ENCODE measurements around the gene GBP5. TPM values are rescaled to one million over a fixed set of nuclear protein-coding genes. Genes with fewer than 3 reads are reported as not detected.

GBP5 gene
- total RNA-seq, 1 donor from 2014 or later, result not detected

DNA sequence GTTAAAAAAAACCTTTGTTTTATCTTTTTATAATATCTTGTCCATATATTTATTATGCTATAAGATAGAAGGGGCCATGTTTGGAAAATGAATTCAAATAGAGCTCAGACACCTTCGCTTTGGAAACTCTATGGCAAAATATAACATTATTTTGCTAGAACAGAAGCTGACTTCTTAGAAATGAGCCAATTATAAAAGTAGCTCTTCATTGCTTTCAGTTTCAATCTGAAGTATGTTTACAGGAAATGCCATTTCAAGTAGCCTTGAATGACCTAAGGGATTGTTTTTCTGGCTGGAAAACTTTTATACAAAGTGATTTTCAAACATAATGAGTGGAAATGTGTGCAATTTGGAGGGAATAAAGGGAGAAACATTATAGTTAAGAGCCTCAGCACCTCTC, 37.8 kb upstream of the GBP5 start:
- Mint-ChIP-seq H3K27ac (ENCODE audit: unreplicated experiment) (no peak overlapping the region), H3K27me3 (ENCODE audit: low read depth) (peaks cover 3% of the 10 kb centered on the region), H3K36me3 (ENCODE audit: low read depth) (no peaks in the 10 kb centered on the region), H3K4me3 (ENCODE audit: unreplicated experiment) (no peak overlapping the region), H3K9me3 (ENCODE audit: low read depth) (no peaks in the 10 kb centered on the region), H3K4me1 (ENCODE audit: low read depth) (no peaks in the 10 kb centered on the region)
- TF ChIP-seq, protein P1, sequence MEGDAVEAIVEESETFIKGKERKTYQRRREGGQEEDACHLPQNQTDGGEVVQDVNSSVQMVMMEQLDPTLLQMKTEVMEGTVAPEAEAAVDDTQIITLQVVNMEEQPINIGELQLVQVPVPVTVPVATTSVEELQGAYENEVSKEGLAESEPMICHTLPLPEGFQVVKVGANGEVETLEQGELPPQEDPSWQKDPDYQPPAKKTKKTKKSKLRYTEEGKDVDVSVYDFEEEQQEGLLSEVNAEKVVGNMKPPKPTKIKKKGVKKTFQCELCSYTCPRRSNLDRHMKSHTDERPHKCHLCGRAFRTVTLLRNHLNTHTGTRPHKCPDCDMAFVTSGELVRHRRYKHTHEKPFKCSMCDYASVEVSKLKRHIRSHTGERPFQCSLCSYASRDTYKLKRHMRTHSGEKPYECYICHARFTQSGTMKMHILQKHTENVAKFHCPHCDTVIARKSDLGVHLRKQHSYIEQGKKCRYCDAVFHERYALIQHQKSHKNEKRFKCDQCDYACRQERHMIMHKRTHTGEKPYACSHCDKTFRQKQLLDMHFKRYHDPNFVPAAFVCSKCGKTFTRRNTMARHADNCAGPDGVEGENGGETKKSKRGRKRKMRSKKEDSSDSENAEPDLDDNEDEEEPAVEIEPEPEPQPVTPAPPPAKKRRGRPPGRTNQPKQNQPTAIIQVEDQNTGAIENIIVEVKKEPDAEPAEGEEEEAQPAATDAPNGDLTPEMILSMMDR (IDR thresholded peaks at IDR 0.05), result no peak
- no peak for DNase-seq (ENCODE audit: low spot score)

- Mint-ChIP-seq H3K4me1 (ENCODE audit: low read depth) (no peaks in the 10 kb centered on the region), H3K9me3 (ENCODE audit: low read depth) (no peaks in the 10 kb centered on the region), H3K27me3 (ENCODE audit: low read depth) (peaks cover 3% of the 10 kb centered on the region), H3K4me3 (ENCODE audit: unreplicated experiment) (no peak overlapping the region), H3K36me3 (ENCODE audit: low read depth) (no peaks in the 10 kb centered on the region), H3K27ac (ENCODE audit: unreplicated experiment) (no peak overlapping the region)
- TF ChIP-seq, protein P1 (IDR thresholded peaks at IDR 0.05), result no peak
- no peak for DNase-seq (ENCODE audit: low spot score)
Observed at GRCh38 chr1:89309828-89310227, 37.2 kb upstream of the GBP5 start.

GRCh38 chr1:89306273-89306672, 33.6 kb upstream of the GBP5 start:
- Mint-ChIP-seq H3K27ac (ENCODE audit: unreplicated experiment) (no peak overlapping the region), H3K4me1 (ENCODE audit: low read depth) (no peaks in the 10 kb centered on the region), H3K27me3 (ENCODE audit: low read depth) (peaks cover 3% of the 10 kb centered on the region), H3K36me3 (ENCODE audit: low read depth) (no peaks in the 10 kb centered on the region), H3K9me3 (ENCODE audit: low read depth) (peaks cover 3% of the 10 kb centered on the region), H3K4me3 (ENCODE audit: unreplicated experiment) (no peak overlapping the region)
- DNase-seq (ENCODE audit: low spot score), result no peak
- TF ChIP-seq, protein P1 (IDR thresholded peaks at IDR 0.05), result no peak

- no peaks in the 10 kb centered on the region for H3K27me3 Mint-ChIP-seq (ENCODE audit: low read depth)
- peaks cover 3% of the 10 kb centered on the region for H3K9me3 Mint-ChIP-seq (ENCODE audit: low read depth)
- TF ChIP-seq, protein P1 (IDR thresholded peaks at IDR 0.05), result no peak
- DNase-seq (ENCODE audit: low spot score), result no peak
- H3K4me3 Mint-ChIP-seq (ENCODE audit: unreplicated experiment), result no peak overlapping the region
- H3K27ac Mint-ChIP-seq (ENCODE audit: unreplicated experiment), result no peak overlapping the region
- H3K36me3 Mint-ChIP-seq (ENCODE audit: low read depth), result no peaks in the 10 kb centered on the region
- no peaks in the 10 kb centered on the region for H3K4me1 Mint-ChIP-seq (ENCODE audit: low read depth)
Observed at GRCh38 chr1:89305493-89305892, 32.8 kb upstream of the GBP5 start.

DNA sequence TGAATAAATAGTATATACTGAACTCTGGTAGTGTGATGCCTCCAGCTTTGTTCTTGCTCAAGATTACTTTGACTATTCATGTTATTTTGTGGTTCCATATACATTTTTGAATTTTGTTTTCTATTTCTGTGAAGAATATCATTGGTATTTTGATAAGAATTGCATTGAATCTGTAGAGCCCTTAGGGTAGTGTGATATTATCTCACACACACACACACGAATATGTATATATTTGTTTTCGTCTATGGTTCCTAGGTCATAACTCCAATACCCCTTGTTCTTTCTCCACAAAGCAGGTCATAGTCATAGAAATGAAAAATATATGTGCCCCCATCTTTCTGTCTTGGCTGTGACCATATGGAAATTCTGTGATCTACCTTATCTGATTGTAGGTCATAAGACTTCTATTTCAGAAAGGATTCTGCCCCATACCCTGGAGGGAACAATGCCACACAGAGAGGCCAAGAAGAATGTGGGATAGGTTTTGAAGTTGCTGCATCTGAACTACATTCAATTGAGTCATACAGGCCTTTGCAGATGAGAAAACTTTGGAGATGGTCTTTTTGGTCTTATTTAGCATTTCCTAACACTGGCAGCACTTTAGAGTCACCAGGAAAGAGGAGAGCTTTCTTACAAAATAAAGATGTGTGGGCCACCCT, 32.0 kb upstream of the GBP5 start:
- TF ChIP-seq, protein P1 (IDR thresholded peaks at IDR 0.05), result no peak
- Mint-ChIP-seq H3K36me3 (ENCODE audit: low read depth) (no peaks in the 10 kb centered on the region), H3K4me3 (ENCODE audit: unreplicated experiment) (no peak overlapping the region), H3K27ac (ENCODE audit: unreplicated experiment) (no peak overlapping the region), H3K27me3 (ENCODE audit: low read depth) (peaks cover 1% of the 10 kb centered on the region), H3K9me3 (ENCODE audit: low read depth) (peaks cover 3% of the 10 kb centered on the region), H3K4me1 (ENCODE audit: low read depth) (no peaks in the 10 kb centered on the region)
- no peak for DNase-seq (ENCODE audit: low spot score)

Data from chondrocyte (in vitro differentiated cells).